SK-N-SH treated with all-trans-retinoic acid at 6 μM for 48 hours (cell line): ENCODE results near the gene SDC3.

Source experiments
- OSR1 ChIP-seq: fragments of 250-450 bp; sonication (Bioruptor Pico); IDR thresholded peaks from 2 replicates; pipeline ENCODE4 v1.8.0; 2022; ENCODE audit warnings: moderate library complexity, mild to moderate bottlenecking, inconsistent platforms
- PATZ1 ChIP-seq: fragments of 250-450 bp; sonication (Bioruptor Pico); IDR thresholded peaks from 2 replicates; pipeline ENCODE4 v1.8.0; 2020; ENCODE audit warnings: mild to moderate bottlenecking, moderate library complexity, borderline replicate concordance
- POU6F1 ChIP-seq: fragments of 250-450 bp; sonication (Bioruptor Pico); IDR thresholded peaks from 2 replicates; pipeline ENCODE4 v1.8.0; 2021; ENCODE audit warnings: low read depth, mild to moderate bottlenecking, moderate library complexity, borderline replicate concordance
- SNAI2 ChIP-seq: fragments of 250-450 bp; sonication (Bioruptor Pico); IDR thresholded peaks from 2 replicates; pipeline ENCODE4 v1.5.0; 2020; ENCODE audit warnings: mild to moderate bottlenecking, moderate library complexity
- ZFP3 ChIP-seq: fragments of 250-450 bp; sonication (Bioruptor Pico); IDR thresholded peaks from 2 replicates; pipeline ENCODE4 v1.5.0; 2020; ENCODE audit warnings: mild to moderate bottlenecking, moderate library complexity
- ZFP30 ChIP-seq: fragments of 450-650 bp; formaldehyde crosslinking; IDR thresholded peaks from 2 replicates; pipeline ENCODE4 v1.5.0; 2022; ENCODE audit warnings: mild to moderate bottlenecking, moderate library complexity
- ZNF565 ChIP-seq: fragments of 450-650 bp; formaldehyde crosslinking; conservative IDR thresholded peaks from 2 replicates; pipeline ENCODE4 v1.5.0; 2020; ENCODE audit warnings: low read depth, mild to moderate bottlenecking, moderate library complexity
- ZNF70 ChIP-seq: fragments of 450-650 bp; formaldehyde crosslinking; IDR thresholded peaks from 2 replicates; pipeline ENCODE4 v1.5.0; 2020; ENCODE audit warnings: mild to moderate bottlenecking, moderate library complexity

- TF ChIP-seq PATZ1 (CRISPR knock-in tag) (no peak), ZFP3 (CRISPR knock-in tag) (no peak), ZFP30 (no peak), ZNF70 (no peak), POU6F1 (CRISPR knock-in tag) (no peak), OSR1 (CRISPR knock-in tag) (no peak), ZNF565 (CRISPR knock-in tag) (no peak), SNAI2 (CRISPR knock-in tag) (no peak)
Measured at GRCh38 chr1:30863858-30864604, 44.5 kb downstream of the SDC3 start.
